ENCODE measurements around the gene DSCAM. TPM values are rescaled to one million over a fixed set of nuclear protein-coding genes. Genes with fewer than 3 reads are reported as not detected.

Gene DSCAM
- total RNA-seq, 1 donor, result not detected

DNA sequence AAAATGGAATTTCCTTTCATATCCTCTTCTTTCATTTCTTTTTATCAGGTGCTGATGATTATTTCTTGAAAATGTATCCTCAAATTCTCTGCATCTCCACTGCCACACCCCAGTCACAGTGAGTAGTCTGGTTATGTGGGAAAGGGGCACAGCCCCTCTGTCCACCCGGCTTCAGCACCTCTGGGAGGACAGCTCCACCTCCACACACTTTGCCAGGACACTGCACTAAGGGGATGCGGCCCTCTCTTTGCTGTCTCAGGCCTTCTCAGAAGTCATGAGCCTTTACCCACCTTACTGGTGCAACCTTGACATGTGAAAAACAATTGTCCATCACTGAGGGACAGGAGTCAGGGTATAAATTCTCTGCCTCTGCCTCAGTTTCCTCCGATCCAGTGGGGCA, 546.7 kb downstream of the DSCAM start:
- TF ChIP-seq, protein P1, sequence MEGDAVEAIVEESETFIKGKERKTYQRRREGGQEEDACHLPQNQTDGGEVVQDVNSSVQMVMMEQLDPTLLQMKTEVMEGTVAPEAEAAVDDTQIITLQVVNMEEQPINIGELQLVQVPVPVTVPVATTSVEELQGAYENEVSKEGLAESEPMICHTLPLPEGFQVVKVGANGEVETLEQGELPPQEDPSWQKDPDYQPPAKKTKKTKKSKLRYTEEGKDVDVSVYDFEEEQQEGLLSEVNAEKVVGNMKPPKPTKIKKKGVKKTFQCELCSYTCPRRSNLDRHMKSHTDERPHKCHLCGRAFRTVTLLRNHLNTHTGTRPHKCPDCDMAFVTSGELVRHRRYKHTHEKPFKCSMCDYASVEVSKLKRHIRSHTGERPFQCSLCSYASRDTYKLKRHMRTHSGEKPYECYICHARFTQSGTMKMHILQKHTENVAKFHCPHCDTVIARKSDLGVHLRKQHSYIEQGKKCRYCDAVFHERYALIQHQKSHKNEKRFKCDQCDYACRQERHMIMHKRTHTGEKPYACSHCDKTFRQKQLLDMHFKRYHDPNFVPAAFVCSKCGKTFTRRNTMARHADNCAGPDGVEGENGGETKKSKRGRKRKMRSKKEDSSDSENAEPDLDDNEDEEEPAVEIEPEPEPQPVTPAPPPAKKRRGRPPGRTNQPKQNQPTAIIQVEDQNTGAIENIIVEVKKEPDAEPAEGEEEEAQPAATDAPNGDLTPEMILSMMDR (IDR thresholded peaks at IDR 0.05; ENCODE audit: insufficient read depth, low read length), result no peak
- no peak for DNase-seq (ENCODE audit: low read depth)
- H3K4me3 ChIP-seq (ENCODE audit: low read depth, low read length), result no peak overlapping the region

DNA sequence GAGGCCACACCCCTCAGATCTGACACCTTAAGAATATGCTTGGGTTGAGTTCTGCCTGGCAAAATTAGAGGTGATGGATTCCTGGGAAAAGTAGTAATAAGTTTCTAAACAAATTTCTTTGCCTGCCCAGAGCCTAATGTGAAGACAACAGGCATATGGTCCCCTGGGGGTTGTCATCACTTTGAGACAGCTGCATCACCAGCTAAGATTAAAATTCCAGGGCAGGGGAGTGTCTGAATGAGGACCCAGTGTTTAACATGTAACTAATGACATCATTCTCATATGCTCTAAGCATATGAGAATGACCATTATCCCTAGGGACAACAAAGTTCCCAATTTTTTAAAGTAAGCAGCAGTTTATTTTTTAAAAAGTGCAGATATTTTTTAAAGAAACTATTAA, 547.5 kb downstream of the DSCAM start:
- DNase-seq (ENCODE audit: low read depth), result no peak
- H3K4me3 ChIP-seq (ENCODE audit: low read depth, low read length), result no peak overlapping the region
- TF ChIP-seq, protein P1 (IDR thresholded peaks at IDR 0.05; ENCODE audit: insufficient read depth, low read length), result no peak

DNA sequence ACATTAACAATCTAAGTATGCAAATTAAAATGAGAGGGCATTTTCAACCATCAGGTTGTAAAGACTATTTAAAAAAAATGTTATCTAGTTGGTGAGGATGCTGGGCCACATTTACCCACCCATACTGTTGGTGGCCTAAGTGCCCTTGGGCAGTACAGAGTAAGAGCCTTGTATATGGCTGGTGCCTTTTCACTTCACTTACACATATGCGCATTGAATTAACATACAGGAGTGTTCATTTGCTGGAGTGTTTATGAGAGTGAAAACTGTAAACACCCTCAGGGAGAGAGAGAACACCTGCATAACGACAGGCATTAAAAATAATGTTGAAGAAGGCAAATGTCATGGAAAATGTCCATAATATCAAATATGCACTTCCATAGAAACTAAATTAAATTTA, 552.6 kb downstream of the DSCAM start:
- DNase-seq (ENCODE audit: low read depth), result no peak
- TF ChIP-seq, protein P1 (IDR thresholded peaks at IDR 0.05; ENCODE audit: insufficient read depth, low read length), result no peak
- no peak overlapping the region for H3K4me3 ChIP-seq (ENCODE audit: low read depth, low read length)

DNA sequence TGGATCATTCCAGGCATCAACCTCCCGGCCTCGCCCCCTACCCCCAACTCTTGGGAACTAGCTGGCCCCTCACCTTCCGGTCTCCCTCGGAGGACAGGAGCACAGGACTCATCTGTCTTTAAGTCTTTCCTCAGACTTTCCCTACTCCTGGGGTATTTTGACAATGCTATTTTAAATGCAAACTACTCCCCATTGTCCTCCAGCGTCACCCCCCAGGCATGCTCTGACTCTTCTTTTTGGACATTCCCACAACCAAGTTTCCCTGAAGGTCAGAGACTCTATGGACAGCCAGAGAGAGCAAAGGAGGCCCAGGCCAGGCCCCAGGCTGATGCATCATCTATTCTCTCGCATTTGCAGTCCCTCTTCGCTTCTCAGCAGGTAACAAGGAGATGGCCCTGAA, 555.4 kb downstream of the DSCAM start:
- no peak overlapping the region for H3K4me3 ChIP-seq (ENCODE audit: low read depth, low read length)
- TF ChIP-seq, protein P1 (IDR thresholded peaks at IDR 0.05; ENCODE audit: insufficient read depth, low read length), result no peak
- no peak for DNase-seq (ENCODE audit: low read depth)

DNA sequence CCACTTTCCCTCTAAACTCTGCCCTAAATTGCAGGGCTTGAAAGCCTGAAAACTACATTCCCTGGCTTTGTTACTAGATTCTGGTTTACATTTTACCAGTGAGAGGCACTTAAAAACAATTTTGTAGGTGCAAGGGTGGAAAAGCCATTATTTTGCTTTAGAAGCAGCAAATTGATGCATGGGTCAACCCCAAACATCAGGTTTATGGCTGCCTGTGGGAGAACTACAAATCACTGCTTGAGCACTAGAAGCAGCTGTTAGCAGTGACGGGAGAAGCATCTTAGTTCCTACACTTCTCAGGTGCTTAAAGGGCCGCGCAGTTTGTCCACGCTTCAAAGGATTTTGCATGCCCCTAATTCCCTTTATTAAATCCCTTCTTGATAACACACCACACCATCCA, 562.5 kb downstream of the DSCAM start:
- TF ChIP-seq, protein P1 (IDR thresholded peaks at IDR 0.05; ENCODE audit: insufficient read depth, low read length), result no peak

DNA sequence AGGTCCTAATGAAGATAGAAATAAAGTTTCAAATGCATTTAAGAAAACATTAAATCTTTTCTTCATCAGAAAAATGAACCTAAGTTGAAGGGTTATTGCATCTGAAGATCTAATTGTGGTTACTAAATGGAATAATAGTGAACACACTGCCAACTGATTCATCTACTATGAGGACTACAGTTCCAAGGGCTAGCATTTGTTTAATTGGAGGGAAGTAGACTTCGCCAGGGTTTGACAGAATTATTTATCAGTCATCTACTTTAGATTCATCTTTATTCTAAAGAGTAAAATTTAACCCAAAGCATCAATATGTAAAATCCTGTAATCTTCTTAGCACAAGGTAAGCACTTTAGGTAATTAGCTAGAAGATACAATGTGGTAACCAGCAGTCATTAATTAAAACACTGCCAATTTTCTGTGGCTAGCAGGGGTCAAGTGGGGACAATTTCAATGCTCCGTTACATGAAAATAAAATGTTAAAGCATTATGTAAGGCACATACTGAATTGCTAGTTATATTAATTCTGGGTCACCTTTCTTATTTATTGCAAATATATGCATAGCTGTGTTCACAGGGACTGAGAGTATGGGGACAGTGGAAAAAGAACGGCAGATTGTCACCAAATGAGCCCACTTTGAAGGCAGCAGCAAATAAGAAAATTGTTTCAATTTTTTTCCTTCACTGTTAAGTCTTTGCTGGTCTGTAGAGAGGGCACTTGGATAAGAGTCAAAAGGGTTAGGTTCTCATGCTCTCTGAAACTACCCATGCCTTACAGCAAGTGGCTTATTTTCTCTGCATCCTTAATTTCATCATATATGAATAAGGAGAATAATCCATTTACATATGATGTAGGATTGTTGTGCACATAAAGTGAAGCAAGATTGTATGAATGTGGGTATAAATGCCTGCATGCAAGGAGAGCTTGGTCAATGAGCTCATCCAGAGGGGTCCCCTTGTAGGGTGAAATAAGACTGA, 563.8 kb downstream of the DSCAM start:
- DNase-seq (ENCODE audit: low read depth), result no peak
- H3K4me3 ChIP-seq (ENCODE audit: low read depth, low read length), result no peak overlapping the region
- TF ChIP-seq, protein P1 (IDR thresholded peaks at IDR 0.05; ENCODE audit: insufficient read depth, low read length), result no peak

More for the DNA sequence above, 562.5 kb downstream of the DSCAM start:
- H3K4me3 ChIP-seq (ENCODE audit: low read depth, low read length), result no peak overlapping the region
- DNase-seq (ENCODE audit: low read depth), result no peak
